Astrocyte (in vitro differentiated cells and primary cell): ENCODE data around the gene ADD1. TPM values are rescaled to one million over a fixed set of nuclear protein-coding genes. Genes with fewer than 3 reads are reported as not detected.

Experiments used
- DNase-seq: peaks from one replicate; pipeline ENCODE4 v3.0.0-alpha.2; 2010; ENCODE audit warnings: low read depth
- FAIRE-seq: peaks from 2 replicates; lab custom pipeline; 2011; peaks lifted over from hg19 to GRCh38; lab: Jason Lieb, UNC
- H2AFZ ChIP-seq: 2 replicates; pipeline ENCODE4 v1.6.0; 2012; ENCODE audit warnings: low read depth, low read length, inconsistent platforms
- H3K27ac ChIP-seq: 2 replicates; pipeline ENCODE4 v1.5.1; 2011; ENCODE audit warnings: low read depth, low read length, inconsistent platforms
- H3K27me3 ChIP-seq: 2 replicates; pipeline ENCODE4 v1.6.0; 2011; ENCODE audit warnings: low read length, inconsistent platforms; ENCODE audit not compliant: insufficient read depth
- H3K36me3 ChIP-seq: 2 replicates; pipeline ENCODE4 v1.5.1; 2011; ENCODE audit warnings: low read length, inconsistent platforms; ENCODE audit not compliant: insufficient read depth
- H3K4me1 ChIP-seq: 2 replicates; pipeline ENCODE4 v1.5.1; 2011; ENCODE audit warnings: low read length, inconsistent platforms; ENCODE audit not compliant: insufficient read depth
- H3K4me2 ChIP-seq: 2 replicates; pipeline ENCODE4 v1.6.0; 2012; ENCODE audit warnings: low read length, inconsistent platforms
- H3K4me3 ChIP-seq: 2 replicates; pipeline ENCODE4 v1.5.1; 2011; ENCODE audit warnings: low read depth, mild to moderate bottlenecking, low read length, inconsistent platforms; ENCODE audit not compliant: insufficient read depth
- H3K79me2 ChIP-seq: 2 replicates; pipeline ENCODE4 v1.6.0; 2012; ENCODE audit warnings: mild to moderate bottlenecking, low read length, inconsistent platforms; ENCODE audit not compliant: insufficient read depth
- H3K9ac ChIP-seq: 2 replicates; pipeline ENCODE4 v1.6.0; 2012; ENCODE audit warnings: mild to moderate bottlenecking, low read length, inconsistent platforms
- H3K9me3 ChIP-seq: 2 replicates; pipeline ENCODE4 v1.5.1; 2012; ENCODE audit warnings: low read depth, mild to moderate bottlenecking, low read length, inconsistent platforms; ENCODE audit not compliant: insufficient read depth
- H4K20me1 ChIP-seq: 2 replicates; pipeline ENCODE4 v1.6.0; 2012; ENCODE audit warnings: low read length, inconsistent platforms; ENCODE audit not compliant: insufficient read depth
- H3K27ac Mint-ChIP-seq: one replicate; pipeline ENCODE4 v1.8.0; 2021; ENCODE audit warnings: mild to moderate bottlenecking, mixed read lengths; ENCODE audit not compliant: unreplicated experiment
- H3K27me3 Mint-ChIP-seq: one replicate; pipeline ENCODE4 v1.8.0; 2021; ENCODE audit warnings: low read depth, mixed read lengths; ENCODE audit not compliant: unreplicated experiment
- H3K36me3 Mint-ChIP-seq: one replicate; pipeline ENCODE4 v1.8.0; 2021; ENCODE audit warnings: low read depth, mixed read lengths; ENCODE audit not compliant: unreplicated experiment
- H3K4me1 Mint-ChIP-seq: one replicate; pipeline ENCODE4 v1.8.0; 2021; ENCODE audit warnings: low read depth, mixed read lengths; ENCODE audit not compliant: unreplicated experiment
- H3K4me3 Mint-ChIP-seq: one replicate; pipeline ENCODE4 v1.8.0; 2021; ENCODE audit warnings: mild to moderate bottlenecking, moderate library complexity, mixed read lengths; ENCODE audit not compliant: unreplicated experiment
- H3K9me3 Mint-ChIP-seq: one replicate; pipeline ENCODE4 v1.8.0; 2021; ENCODE audit warnings: mild to moderate bottlenecking, mixed read lengths; ENCODE audit not compliant: unreplicated experiment
- EZH2 ChIP-seq: IDR thresholded peaks from 2 replicates; pipeline ENCODE4 v1.6.1; 2012; ENCODE audit warnings: mild to moderate bottlenecking, low read length, inconsistent platforms; ENCODE audit not compliant: insufficient read depth
- total RNA-seq: library from RNA; stranded (reverse); gene quantifications from 2 replicates; pipeline ENCODE4 v1.2.1, GENCODE V29; 2021
- TF ChIP-seq, protein P1 (sequence below): IDR thresholded peaks from 2 replicates; pipeline ENCODE4 v1.5.1; 2011; ENCODE audit warnings: low read depth, mild to moderate bottlenecking, inconsistent platforms, low read length, moderate library complexity; ENCODE audit not compliant: insufficient read depth

The ADD1 gene
- total RNA-seq, 1 donor from 2014 or later = 280 TPM

DNA sequence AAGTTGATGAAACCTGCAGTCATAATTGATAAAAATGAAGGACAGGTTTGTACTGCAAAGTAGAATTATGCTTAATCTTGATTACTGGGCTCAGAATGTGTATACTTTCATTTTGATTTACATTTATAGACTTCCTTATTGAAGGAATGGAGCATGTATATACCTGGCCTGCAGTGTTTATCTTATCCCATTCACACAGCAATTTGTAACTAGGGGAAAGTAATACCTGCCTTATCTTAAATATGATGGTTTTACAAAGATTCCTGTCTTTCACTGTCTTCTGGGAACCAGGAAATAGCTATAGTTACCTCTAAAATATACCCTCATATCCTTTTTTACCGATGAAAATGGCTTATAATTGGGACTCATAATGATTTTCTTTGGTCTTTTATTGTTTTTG, 29.7 kb downstream of the ADD1 start:
- DNase-seq (no peak), FAIRE-seq (no peak)
- Histone ChIP-seq H3K27ac (no peak overlapping the region), H3K9ac (no peak overlapping the region), H3K79me2 (peaks cover 93% of the 10 kb centered on the region), H3K27me3 (no peaks in the 10 kb centered on the region), H3K36me3 (peaks cover 6% of the 10 kb centered on the region), H3K4me3 (no peak overlapping the region), H2AFZ (no peak overlapping the region), H3K9me3 (no peaks in the 10 kb centered on the region), H3K4me1 (peaks cover 6% of the 10 kb centered on the region), H4K20me1 (peaks cover 87% of the 10 kb centered on the region), H3K4me2 (no peak overlapping the region)
- peaks cover 32% of the 10 kb centered on the region for H3K4me1 Mint-ChIP-seq
- H3K36me3 Mint-ChIP-seq = peaks cover 20% of the 10 kb centered on the region
- H3K9me3 Mint-ChIP-seq = no peaks in the 10 kb centered on the region
- H3K27me3 Mint-ChIP-seq = no peaks in the 10 kb centered on the region
- no peak overlapping the region for H3K27ac Mint-ChIP-seq
- no peak for TF ChIP-seq EZH2
- TF ChIP-seq, protein P1, sequence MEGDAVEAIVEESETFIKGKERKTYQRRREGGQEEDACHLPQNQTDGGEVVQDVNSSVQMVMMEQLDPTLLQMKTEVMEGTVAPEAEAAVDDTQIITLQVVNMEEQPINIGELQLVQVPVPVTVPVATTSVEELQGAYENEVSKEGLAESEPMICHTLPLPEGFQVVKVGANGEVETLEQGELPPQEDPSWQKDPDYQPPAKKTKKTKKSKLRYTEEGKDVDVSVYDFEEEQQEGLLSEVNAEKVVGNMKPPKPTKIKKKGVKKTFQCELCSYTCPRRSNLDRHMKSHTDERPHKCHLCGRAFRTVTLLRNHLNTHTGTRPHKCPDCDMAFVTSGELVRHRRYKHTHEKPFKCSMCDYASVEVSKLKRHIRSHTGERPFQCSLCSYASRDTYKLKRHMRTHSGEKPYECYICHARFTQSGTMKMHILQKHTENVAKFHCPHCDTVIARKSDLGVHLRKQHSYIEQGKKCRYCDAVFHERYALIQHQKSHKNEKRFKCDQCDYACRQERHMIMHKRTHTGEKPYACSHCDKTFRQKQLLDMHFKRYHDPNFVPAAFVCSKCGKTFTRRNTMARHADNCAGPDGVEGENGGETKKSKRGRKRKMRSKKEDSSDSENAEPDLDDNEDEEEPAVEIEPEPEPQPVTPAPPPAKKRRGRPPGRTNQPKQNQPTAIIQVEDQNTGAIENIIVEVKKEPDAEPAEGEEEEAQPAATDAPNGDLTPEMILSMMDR = no peak
- H3K4me3 Mint-ChIP-seq = no peak overlapping the region

DNA sequence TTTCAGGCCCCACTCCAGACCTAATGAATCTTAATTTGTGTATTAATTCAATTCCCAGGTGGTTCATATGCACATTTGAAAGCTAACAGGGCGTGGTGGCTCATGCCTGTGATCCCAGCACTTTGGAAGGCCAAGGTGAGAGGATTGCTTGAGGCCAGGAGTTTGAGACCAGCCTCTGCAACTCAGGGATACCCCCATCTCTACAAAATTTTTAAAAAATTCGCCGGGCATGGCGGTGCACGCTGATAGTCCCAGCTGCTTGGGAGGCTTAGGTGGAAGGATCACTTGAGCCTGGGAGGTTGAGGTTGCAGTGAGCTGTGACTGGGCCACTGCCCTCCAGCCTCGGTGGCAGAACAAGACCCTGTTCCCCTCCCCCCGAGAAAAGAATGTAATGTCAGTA, 31.2 kb downstream of the ADD1 start:
- H3K27ac Mint-ChIP-seq = no peak overlapping the region
- Histone ChIP-seq H3K4me3 (no peak overlapping the region), H3K36me3 (peaks cover 7% of the 10 kb centered on the region), H3K4me2 (no peak overlapping the region), H3K9ac (no peak overlapping the region), H3K79me2 (peaks cover 92% of the 10 kb centered on the region), H3K9me3 (no peaks in the 10 kb centered on the region), H2AFZ (no peak overlapping the region), H4K20me1 (peaks cover 84% of the 10 kb centered on the region), H3K27me3 (no peaks in the 10 kb centered on the region), H3K4me1 (peaks cover 2% of the 10 kb centered on the region), H3K27ac (no peak overlapping the region)
- H3K36me3 Mint-ChIP-seq = peaks cover 32% of the 10 kb centered on the region
- peaks cover 17% of the 10 kb centered on the region for H3K4me1 Mint-ChIP-seq
- FAIRE-seq = no peak
- H3K27me3 Mint-ChIP-seq = no peaks in the 10 kb centered on the region
- TF ChIP-seq, protein P1 = no peak
- no peak for TF ChIP-seq EZH2
- H3K9me3 Mint-ChIP-seq = no peaks in the 10 kb centered on the region
- no peak for DNase-seq
- no peak overlapping the region for H3K4me3 Mint-ChIP-seq

DNA sequence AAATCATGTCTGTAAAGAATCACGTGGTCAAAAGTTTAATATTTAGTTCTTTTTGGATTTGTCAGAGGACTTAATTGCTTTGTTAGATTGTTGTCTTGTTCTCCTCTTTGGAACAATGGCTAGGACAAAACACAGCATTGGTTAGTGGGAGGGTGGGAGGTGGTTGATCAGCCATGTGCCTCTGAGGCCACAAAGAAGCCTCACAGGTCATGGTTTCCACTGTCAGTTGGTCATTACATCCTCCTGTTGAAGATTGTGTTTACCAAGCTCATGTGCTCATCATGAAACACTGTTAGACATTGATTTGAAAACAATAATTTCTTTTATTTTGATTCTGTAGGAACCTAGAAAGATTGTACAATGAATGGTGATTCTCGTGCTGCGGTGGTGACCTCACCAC, 31.9 kb downstream of the ADD1 start:
- Histone ChIP-seq H3K9ac (no peak overlapping the region), H3K4me2 (no peak overlapping the region), H4K20me1 (peaks cover 81% of the 10 kb centered on the region), H2AFZ (no peak overlapping the region), H3K79me2 (peaks cover 89% of the 10 kb centered on the region), H3K4me1 (peaks cover 2% of the 10 kb centered on the region), H3K4me3 (no peak overlapping the region), H3K27ac (no peak overlapping the region), H3K27me3 (no peaks in the 10 kb centered on the region), H3K36me3 (peaks cover 10% of the 10 kb centered on the region), H3K9me3 (no peaks in the 10 kb centered on the region)
- Mint-ChIP-seq H3K4me1 (peaks cover 13% of the 10 kb centered on the region), H3K9me3 (no peaks in the 10 kb centered on the region), H3K36me3 (peaks cover 36% of the 10 kb centered on the region), H3K27ac (peak overlapping the region; percentile 47), H3K4me3 (no peak overlapping the region), H3K27me3 (no peaks in the 10 kb centered on the region)
- TF ChIP-seq, protein P1 = no peak
- no peak for TF ChIP-seq EZH2
- DNase-seq (no peak), FAIRE-seq (no peak)
